IMR-90 (cell line): ENCODE measurements around the gene ZBTB39.

Experiments used
- CEBPB ChIP-seq: IDR thresholded peaks from 2 replicates; pipeline ENCODE4 v1.6.1; 2012; ENCODE audit warnings: low read depth, low read length, improper control_type of control experiment
- CTCF ChIP-seq: conservative IDR thresholded peaks from 2 replicates; pipeline ENCODE4 v1.5.1; 2012; ENCODE audit warnings: mild to moderate bottlenecking, low read depth, low read length, improper control_type of control experiment
- MAFK ChIP-seq: IDR thresholded peaks from 2 replicates; pipeline ENCODE4 v1.6.1; 2012; ENCODE audit warnings: low read depth, low read length, improper control_type of control experiment
- NFE2L2 ChIP-seq: fragments of 150-350 bp; IDR thresholded peaks from 2 replicates; pipeline ENCODE4 v1.6.1; 2016; ENCODE audit warnings: low read depth, mild to moderate bottlenecking, low read length
- POLR2A ChIP-seq: IDR thresholded peaks from 2 replicates; pipeline ENCODE4 v1.6.1; 2012; ENCODE audit warnings: mild to moderate bottlenecking, low read depth, low read length
- RAD21 ChIP-seq: IDR thresholded peaks from 2 replicates; pipeline ENCODE4 v1.6.1; 2012; ENCODE audit warnings: low read length, improper control_type of control experiment
- RCOR1 ChIP-seq: IDR thresholded peaks from 2 replicates; pipeline ENCODE4 v1.6.1; 2012; ENCODE audit warnings: mild to moderate bottlenecking, low read length, improper control_type of control experiment; ENCODE audit not compliant: insufficient replicate concordance
- SMC3 ChIP-seq: fragments of 150-350 bp; IDR thresholded peaks from 2 replicates; pipeline ENCODE4 v1.6.1; 2016; ENCODE audit warnings: low read depth, mild to moderate bottlenecking, antibody characterized with exemption, low read length, moderate library complexity
- USF2 ChIP-seq: fragments of 150-350 bp; IDR thresholded peaks from 2 replicates; pipeline ENCODE4 v1.6.1; 2017; ENCODE audit warnings: mild to moderate bottlenecking, antibody characterized with exemption, low read length, low read depth

- TF ChIP-seq POLR2A (no peak), CTCF (no peak), SMC3 (no peak), RAD21 (no peak), MAFK (no peak), CEBPB (no peak), NFE2L2 (no peak), RCOR1 (no peak), USF2 (no peak)
Measured at GRCh38 chr12:56991319-56992246, 14.8 kb downstream of the ZBTB39 start.
